NCI-H1048 (cell line): Measurements from ENCODE around the gene GRK4.
"Not testable (repeated sequence)": the region's sequence is repeated elsewhere in the genome, so short reads cannot be mapped to it uniquely, and the experiment has no call there.

Source experiments
- DNase-seq: peaks from one replicate; lab custom pipeline; 2025; lab: John Stamatoyannopoulos, UW

GRK4 gene

DNA sequence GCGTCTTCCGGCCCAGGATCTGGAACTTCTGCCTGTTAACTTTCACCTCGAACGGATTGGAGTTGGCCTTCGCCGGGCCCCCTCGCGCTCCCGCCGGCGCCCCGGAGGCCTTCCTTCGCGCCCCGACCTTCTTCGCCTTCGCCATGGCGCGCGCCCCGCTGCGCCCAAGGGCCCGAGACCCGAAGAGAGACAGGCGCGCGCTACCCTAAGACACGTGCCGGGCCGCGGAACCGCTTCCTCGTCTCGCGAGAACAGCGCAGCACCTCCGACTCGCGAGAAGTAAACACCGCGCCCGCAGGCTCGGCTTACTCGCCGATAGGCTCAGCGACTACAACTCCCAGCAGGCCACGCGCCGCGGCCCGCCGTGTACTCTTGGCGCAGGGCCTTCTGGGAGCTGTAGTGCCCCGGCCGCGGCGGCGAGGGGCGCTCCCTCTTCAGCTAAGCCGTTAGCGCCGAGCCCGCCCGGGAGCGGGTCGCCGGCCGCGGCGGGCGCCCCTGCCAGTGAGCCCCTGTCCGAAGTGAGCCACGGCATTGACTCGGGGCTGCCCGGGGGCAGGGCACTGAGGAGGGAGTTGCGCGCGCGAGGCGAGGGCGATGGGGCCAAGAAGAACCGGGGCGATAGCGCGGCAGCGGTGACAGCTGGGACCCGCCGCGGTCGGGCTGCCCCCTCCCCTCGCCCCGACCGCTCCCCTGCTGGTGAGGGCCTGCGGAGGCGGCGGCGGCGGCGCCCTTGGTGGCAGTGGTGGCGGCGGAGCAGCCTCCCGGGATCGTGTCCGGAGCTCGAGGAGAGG lies at the start of gene GRK4, which contains the start of gene NOP14:
Gene GRK4, plus strand, starts transcription at position 397 of the 791 bp plus-strand sequence. CDS start 500 bp downstream, outside the sequence.
Gene NOP14, minus strand, starts transcription at position 232 of the 791 bp plus-strand sequence. Its CDS starts 87 bp downstream, at position 145.
- DNase-seq: peak; percentile 96

- no peak for DNase-seq
Measured at GRCh38 chr4:2914256-2915126, 48.9 kb upstream of the GRK4 start.

- DNase-seq: no peak
Measured at GRCh38 chr4:2915789-2916188, 47.6 kb upstream of the GRK4 start.

- DNase-seq: not testable (repeated sequence)
Measured at GRCh38 chr4:2916696-2917095, 46.7 kb upstream of the GRK4 start.

DNA sequence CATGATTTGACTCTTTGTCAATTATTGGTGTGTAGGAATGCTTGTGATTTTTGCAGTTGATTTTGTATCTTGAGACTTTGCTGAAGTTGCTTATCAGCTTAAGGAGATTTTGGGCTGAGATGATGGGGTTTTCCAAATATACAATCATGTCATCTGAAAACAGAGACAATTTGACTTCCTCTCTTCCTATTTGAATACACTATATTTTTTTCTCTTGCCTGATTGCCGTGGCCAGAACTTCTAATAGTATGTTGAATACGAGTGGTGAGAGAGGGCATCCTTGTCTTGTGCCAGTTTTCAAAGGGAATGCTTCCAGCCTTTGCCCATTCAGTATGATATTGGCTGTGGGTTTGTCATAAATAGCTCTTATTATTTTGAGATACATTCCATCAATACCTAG lies 45.1 kb upstream of the GRK4 start:
- not testable (repeated sequence) for DNase-seq

- DNase-seq: not testable (repeated sequence)
Measured at GRCh38 chr4:2918714-2919113, 44.7 kb upstream of the GRK4 start.

- DNase-seq: not testable (repeated sequence)
Measured at GRCh38 chr4:2922453-2923101, 40.8 kb upstream of the GRK4 start.

DNA sequence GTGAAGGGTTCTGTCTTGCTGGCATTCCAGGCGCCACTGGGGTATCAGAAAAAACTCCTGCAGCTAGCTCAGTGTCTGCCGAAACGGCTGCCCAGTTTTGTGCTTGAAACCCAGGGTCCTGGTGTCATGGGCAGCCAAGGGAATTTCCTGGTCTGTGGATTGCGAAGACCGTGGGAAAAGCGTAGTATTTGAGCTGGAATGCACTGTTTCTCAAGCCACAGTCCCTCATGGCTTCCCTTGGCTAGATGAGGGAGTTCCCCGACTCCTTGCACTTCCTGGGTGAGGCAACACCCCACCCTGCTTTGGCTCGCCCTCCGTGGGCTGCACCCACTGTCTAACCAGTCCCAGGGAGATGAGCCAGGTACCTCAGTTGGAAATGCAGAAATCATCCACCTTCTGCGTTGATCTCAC lies 40.2 kb upstream of the GRK4 start:
- DNase-seq: no peak

DNA sequence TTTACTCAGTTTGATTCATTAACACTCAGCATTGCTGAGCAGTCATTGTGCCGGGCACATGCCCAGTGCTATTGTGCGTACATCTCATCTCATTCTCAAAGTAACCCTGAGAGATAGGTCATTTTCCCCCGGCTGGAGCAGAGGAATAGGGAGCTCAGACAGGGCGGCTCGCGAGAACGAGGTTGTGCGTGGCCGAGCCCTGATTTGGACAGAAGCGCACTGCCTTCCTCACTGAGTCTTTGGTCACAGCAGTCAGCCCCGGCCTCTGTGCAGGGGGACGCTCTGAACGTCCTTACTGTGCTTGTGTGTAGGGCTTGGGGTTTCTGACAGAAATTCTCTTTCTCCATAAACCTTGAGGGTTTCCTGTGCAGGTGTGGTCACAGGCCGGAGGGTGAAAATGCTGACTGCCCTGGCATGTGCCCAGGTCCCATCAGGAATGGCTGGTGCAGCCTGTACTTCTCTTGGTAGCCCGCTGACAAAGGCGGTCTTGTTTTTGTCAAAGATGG lies 39.6 kb upstream of the GRK4 start:
- no peak for DNase-seq

GRCh38 chr4:2924286-2924685 lies 39.1 kb upstream of the GRK4 start:
- no peak for DNase-seq

DNA sequence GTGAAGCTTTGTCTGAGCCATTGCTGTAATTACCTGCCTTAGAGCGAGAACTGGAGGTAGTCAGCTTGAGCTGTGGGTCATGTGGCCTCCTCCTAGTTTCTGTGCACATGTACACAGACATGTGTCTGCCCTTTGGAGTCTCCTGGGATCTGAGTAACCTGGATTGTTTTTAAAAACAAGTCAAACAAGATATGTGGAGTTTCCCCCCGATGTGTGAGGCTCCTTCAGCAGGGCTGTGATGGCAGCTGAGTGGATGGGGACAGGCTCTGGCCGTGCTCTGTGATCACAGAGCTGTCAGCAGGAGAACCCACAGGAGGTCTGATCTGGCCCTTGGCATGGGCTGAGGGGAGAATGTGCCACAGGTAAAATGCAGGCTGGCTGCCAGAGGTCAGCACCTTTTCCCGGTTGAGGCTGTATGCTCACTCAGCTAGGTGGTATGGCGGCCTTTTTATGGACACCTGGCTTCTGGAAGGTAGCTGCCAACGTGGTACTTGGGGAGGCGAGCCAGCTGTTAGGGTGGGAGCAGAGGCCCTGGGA lies 38.5 kb upstream of the GRK4 start:
- DNase-seq: no peak

DNA sequence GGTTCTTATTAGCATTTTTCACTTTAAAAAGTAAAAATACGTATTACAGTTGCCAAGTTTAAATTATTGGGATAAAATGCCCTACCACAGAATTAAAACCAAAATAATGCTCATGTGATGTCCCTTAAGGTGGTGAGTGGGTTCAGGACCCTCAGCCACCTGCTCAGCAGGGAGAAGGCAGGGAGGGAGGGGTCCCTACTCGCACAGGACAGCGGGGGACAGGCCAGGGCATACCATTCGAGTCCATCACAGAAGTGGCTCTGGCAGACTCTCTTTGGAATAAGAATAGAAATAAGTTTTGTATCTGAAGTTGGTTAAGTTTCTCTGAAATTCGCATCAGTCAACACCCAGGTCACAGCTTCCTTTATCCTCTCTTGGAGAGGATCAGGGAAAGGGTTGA lies 37.9 kb upstream of the GRK4 start:
- DNase-seq: no peak

- no peak for DNase-seq
Measured at GRCh38 chr4:2925931-2926860, 37.2 kb upstream of the GRK4 start.

GRCh38 chr4:2927016-2927695 lies 36.2 kb upstream of the GRK4 start:
- no peak for DNase-seq

DNA sequence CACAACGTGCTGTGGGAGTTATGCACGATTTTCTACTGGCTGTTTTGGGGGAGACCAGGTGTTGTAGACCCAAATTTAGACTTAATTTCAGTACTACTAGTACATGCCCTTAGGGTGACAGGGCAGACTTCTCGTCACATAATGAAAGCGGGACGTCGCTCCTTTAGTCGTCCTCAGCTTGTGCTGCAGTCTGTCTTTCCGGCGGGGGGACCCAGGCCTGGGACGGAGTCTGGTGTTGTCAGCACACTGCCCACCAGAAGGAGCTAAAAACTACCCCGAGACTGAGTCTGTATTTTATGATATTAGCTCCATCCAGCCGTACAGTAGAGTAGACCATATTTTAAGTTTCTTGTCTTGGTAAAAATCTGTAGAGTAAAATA lies 35.7 kb upstream of the GRK4 start:
- no peak for DNase-seq

DNA sequence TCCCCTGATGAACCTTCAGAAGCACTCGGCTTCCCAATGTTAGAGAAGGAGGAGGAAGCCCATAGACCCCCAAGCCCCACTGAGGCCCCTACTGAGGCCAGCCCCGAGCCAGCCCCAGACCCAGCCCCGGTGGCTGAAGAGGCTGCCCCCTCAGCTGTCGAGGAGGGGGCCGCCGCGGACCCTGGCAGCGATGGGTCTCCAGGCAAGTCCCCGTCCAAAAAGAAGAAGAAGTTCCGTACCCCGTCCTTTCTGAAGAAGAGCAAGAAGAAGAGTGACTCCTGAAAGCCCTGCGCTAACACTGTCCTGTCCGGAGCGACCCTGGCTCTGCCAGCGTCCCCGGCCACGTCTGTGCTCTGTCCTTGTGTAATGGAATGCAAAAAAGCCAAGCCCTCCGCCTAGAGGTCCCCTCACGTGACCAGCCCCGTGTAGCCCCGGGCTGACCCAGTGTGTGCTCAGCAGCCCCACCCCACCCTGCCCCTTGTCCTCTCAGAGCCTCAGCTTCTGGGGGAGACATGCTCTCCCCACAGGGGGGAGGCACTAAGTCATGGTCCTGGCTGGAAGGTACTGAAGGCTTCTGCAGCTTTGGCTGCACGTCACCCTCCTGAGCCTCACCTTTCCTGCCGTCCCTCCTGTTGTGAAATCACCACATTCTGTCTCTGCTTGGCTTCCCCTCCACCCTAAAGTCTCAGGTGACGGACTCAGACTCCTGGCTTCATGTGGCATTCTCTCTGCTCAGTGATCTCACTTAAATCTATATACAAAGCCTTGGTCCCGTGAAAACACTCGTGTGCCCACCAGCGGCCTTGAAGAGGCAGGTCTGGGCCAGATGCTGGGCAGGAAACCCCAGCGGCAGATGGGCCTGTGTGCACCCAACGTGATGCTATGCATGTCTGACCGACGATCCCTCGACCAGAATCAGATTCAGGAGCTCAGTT lies 34.9 kb upstream of the GRK4 start:
- DNase-seq: no peak

GRCh38 chr4:2929469-2929868 lies 33.9 kb upstream of the GRK4 start:
- no peak for DNase-seq

GRCh38 chr4:2930135-2930757 lies 33.1 kb upstream of the GRK4 start:
- no peak for DNase-seq
